ENCODE results near the gene SLC16A4.

The SLC16A4 gene

DNA sequence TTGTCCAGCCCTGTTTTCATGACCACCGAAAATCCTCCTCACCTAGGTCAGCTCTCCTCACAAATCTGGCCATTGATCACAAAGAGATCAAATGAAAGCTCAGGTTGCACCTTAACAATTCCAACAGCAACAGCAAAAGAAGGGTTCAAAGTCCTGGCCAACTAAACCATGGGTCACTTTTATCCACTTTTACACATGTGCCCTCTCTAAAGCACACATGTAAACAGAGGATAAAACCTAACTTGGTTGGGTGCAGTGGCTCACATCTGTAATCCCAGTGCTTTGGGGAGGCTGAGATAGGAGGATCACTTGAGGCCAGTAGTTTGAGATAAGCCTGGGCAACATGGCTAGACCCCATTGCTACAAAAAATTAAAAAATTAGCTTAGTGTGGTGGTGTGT, 55.6 kb downstream of the SLC16A4 start:
- H3K4me3 ChIP-seq (ENCODE audit: low read depth, low read length): no peak overlapping the region

DNA sequence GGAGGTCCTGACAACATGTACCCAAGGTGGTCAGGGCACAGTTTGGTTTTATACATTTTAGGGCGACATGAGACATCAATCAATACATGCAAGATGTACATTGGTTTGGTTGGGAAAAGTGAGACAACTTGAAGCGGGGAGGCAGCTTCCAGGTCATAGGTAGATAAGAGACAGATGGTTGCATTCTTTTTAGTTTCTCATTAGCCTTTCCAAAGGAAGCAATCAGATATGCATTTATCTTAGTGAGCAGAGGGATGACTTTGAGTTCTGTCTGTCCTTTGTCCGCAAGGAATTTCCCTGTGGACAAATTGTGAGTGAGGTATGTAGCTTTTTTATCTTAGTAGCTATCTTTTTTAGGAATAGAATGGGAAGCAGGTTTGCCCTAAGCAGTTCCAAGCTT, 62.1 kb downstream of the SLC16A4 start:
- no peak overlapping the region for H3K4me3 ChIP-seq (ENCODE audit: low read depth, low read length)

DNA sequence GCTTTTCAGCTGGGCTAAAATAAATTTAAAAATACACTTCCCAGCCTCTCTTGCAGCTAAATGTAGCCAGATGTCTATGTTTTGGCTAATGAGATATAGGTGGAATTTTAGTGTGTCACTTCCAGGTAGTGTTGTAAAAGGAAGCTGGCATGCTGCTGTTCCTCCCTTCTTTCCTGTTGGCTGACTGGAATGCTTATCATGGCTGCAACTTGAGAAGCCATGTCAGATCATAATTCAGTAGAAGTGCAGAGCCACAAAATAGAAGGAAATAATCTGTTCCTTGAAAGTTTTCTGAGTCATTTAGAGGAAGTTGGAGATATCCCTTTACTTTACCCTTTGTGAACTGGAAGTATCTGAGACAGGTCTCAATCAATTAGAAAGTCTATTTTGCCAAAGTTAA, 62.6 kb downstream of the SLC16A4 start:
- no peak overlapping the region for H3K4me3 ChIP-seq (ENCODE audit: low read depth, low read length)

DNA sequence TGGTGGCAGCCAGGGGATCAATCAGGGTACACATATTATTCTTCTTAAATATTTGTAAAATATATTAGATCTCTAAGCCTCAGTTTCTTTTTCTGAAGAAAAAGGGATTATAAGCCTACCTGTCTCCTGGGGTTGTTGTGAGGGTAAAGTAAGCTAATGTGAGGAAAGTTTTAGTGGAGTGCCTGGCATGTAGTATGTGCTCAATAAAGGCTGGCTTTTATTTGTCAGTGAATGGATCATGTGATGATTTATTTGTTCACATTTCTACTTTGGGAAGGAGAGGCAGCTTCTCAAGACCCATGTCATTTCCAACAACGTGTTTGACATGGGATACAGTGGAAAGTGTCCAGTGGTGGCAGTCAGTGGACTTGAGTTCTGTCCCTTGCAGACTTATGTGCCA, 64.0 kb downstream of the SLC16A4 start:
- H3K4me3 ChIP-seq (ENCODE audit: low read depth, low read length): no peak overlapping the region

GRCh38 chr1:110324667-110325066, 66.2 kb downstream of the SLC16A4 start:
- H3K4me3 ChIP-seq (ENCODE audit: low read depth, low read length): no peak overlapping the region

- H3K4me3 ChIP-seq (ENCODE audit: low read depth, low read length): no peak overlapping the region
Observed at GRCh38 chr1:110321846-110322245, 69.0 kb downstream of the SLC16A4 start.

DNA sequence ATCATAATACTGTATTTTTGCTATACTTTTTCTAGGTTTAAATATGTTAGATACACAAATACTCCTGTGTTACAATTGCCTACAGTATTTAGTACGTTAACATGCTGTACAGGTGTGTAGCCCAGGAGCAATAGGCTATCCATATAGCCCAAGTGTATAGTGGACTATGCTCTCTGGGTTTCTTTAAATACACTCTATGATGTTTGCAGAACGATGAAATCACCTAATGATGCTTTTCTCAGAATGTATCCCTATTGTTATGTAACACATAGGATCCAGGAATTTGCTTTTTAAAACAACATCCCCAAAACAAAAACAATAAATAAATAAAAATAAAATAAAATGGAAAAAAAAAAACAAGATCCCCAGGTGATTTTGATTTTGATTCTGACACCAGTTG, 69.8 kb downstream of the SLC16A4 start:
- no peak overlapping the region for H3K4me3 ChIP-seq (ENCODE audit: low read depth, low read length)

DNA sequence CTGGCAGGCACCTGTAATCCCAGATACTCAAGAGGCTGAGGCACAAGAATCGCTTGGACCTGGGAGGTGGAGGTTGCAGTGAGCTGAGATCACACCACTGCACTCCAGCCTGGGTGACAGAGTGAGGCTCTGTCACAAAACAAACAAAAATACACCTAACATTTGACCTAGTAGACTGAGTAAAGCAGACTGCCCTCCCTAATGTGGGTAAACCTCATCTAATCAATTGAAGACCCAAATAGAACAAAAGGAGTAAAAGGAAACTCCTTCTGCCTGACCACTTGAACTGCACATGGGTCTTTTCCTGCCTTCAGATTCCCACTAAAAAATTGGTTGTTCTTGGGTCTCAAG, 70.7 kb downstream of the SLC16A4 start:
- H3K4me3 ChIP-seq (ENCODE audit: low read depth, low read length): no peak overlapping the region

DNA sequence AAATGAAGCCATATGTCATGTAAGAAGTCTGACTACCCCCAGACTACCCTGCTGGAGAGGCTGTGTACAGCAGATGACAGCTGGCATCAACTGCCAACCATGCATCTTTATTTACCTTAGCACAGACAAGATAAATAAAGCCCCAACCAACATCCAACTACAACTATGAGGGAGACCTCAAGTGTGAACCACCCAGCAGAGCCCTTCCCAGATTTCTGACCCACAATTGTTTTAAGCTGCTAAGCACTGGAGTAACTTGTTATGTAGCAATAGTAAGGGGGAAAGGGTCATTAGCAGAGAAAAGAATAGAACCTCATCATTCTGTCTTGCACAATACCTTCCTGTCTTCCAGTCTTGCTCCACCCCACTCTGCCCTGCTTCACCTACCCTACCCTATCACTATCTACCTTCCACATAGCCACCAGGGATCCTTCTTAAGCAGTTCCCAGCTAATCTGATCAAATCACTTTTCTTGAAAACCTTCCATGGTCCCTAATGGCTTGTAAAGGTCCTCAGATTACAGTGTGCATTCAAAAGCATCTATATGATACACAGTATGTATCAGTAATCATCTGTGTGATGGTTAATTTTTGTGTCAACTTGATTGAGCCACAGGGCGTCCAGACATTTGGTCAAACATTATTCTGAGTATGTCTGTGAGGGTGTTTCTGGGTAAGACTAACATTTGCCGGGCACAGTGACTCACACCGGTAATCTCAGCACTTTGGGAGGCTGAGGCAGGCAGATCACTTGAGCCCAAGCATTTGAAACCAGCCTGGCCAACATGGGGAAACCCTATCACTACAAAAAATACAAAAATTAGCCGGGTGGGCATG, 71.3 kb downstream of the SLC16A4 start:
- no peak overlapping the region for H3K4me3 ChIP-seq (ENCODE audit: low read depth, low read length)

DNA sequence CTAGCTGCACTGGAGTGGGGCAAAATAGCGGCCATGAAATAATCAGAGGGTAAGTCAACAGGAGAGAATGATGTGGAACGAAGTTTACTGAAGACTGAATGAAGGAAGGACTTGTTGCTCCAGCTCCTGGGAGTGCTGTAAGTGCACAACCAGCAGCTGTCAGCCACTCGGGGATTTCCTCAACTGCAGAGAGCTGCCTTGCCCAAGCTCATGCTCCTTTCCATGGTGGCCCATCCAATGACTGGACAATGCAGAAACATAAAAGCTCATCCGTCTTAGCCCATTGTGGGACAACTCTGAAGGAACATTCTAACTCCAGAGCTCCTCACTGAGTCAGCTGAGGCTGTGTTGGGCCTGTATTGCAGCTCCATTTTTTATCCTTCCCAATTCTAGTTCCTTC, 72.8 kb downstream of the SLC16A4 start:
- H3K4me3 ChIP-seq (ENCODE audit: low read depth, low read length): no peak overlapping the region

DNA sequence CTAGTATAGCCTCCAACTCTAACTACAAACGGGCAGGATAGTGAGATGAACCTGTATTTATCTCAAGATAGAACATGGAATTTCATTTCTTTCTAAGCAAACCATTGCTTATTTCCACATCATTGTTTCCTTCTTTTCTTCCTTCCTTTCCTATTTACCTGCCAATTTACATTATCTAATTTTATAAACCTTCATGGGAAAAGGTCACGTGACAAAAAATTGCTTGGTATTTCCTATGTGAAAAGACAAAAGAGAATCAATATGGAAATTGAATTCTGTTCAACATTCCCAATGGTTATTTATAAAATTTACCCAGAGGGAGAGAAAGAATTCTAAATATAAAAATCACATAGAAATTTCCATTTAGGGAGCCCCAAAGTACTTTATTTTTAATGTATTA, 74.1 kb downstream of the SLC16A4 start:
- no peak overlapping the region for H3K4me3 ChIP-seq (ENCODE audit: low read depth, low read length)

All from iPS-11a (cell line).